ENCODE measurements around the gene COL25A1.
A peak's percentile ranks its signal among the peaks of the same experiment; 100 is the strongest.
"Not testable (repeated sequence)": the region's sequence is repeated elsewhere in the genome, so short reads cannot be mapped to it uniquely, and the experiment has no call there.

Gene COL25A1

DNA sequence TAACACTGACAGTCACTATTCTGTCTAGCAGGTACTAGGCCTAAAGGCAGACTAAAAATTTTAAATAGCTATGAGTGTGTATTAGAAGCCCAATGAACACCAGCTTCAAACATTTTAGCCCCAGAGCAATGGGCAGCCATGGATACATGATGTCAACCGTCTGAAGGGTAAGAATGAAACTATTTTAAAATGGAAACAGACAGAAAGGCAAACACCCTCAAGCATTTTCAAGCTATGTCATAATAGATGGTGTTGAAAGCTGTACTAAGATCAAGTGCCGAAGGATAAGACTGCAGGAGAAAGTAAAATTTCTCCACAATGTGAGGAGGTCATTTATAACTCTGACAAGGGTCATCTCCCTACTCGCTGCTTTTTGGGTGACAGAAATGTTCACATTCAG is 225.0 kb downstream of the COL25A1 start:
- no peak for DNase-seq (ENCODE audit: low read depth, low spot score)
- no peak overlapping the region for H3K27ac ChIP-seq

DNA sequence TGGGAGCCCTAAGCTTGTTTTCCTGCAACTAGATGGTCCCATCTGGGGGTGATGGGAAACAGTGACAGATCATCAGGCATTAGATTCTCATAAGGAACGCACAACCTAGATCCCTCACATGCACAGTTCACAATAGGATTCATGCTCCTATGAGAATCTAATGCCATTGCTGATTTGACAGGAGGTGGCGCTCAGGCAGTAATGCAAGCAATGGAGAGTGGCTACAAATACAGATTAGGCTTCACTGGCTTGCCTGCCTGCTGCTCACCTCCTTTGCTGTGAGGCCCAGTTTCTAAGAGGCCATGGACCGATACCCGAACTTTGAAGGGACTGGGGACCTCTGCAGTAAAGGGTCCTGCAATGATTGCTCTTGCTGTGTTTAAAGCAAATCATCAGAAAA is 225.7 kb downstream of the COL25A1 start:
- not testable (repeated sequence) for H3K27ac ChIP-seq; DNase-seq (ENCODE audit: low read depth, low spot score)

DNA sequence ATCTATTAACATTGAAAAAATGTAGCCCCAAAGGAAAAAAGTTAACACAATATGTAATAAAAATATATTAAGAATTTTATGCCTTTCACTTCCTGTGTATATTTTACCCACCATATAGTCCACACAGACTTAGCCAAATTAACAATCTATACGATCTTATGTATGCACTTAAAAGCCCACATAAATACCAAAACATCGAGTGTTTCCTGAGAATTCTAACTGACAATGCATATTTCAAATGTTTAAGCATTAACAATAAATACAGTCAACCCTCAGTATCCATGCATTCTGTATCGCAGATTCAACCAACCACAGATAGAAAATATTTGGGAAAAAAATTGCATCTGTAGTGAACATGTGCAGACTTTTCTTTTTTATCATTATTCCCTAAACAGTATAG is 226.8 kb downstream of the COL25A1 start:
- DNase-seq (ENCODE audit: low read depth, low spot score): no peak
- H3K27ac ChIP-seq: no peak overlapping the region

DNA sequence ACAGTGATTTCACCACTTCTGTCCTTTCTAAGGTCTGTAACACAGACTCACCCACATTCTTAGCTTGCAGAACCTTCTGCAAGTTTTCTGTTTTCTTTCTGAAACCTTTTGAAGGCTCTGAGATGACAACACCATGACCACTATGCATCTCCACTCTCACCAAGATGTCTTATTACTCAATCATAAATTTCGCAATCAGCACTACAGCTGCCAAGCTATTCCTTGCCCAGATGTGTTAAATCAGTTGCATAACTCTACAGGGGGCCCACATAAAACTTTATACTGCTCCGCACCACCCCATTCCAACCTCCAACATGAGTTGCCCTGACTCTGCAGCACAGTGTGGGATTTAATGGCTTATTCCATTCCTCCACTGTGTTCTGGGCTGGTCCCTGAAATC is 229.9 kb downstream of the COL25A1 start:
- no peak overlapping the region for H3K27ac ChIP-seq
- peak; percentile 5 for DNase-seq (ENCODE audit: low read depth, low spot score)

DNA sequence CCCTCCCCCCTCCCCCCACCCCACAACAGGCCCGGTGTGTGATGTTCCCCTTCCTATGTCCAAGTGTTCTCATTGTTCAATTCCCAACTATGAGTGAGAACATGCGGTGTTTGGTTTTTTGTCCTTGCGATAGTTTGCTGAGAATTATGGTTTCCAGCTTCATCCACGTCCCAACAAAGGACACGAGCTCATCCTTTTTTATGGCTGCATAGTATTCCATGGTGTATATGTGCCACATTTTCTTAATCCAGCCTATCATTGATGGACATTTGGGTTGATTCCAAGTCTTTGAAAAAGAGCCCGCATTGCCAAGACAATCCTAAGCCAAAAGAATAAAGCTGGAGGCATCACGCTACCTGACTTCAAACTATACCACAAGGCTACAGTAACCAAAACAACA is 231.8 kb downstream of the COL25A1 start:
- DNase-seq (ENCODE audit: low read depth, low spot score): not testable (repeated sequence)

DNA sequence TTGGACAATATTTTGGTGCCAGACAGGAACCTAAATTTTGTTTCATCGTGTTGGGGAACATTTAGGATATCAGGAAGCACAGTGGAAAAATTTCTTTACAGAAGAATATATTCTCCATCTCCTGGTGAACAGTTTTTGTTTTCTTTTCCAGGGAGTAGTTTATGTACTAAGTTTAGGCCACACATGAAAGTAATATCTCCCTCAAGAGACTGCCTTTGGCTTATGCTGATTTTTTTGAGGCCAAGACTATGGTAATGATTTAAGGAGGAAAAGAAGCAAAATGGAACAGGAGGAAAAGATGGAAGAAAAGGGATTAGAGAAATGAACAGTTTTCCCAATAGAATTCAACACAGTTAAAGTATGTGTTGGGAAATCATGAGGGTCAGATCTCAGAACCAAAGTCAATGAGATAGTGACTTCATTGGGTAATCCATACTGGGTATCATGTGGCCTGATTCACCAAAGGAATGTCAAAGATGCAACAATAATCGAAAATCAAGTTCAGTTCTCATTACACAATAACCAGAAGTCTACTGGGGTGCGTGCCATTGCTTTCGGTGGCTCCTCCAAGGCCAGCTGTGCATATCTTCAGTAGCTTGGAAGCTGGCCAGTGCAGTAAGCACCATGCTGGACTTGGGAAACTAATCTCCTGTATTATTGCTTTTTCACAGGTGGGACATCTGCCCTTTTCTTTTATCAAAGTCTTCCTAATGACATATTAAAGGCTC is 234.8 kb downstream of the COL25A1 start:
- DNase-seq (ENCODE audit: low read depth, low spot score): no peak

More for the DNA sequence above, 231.8 kb downstream of the COL25A1 start:
- not testable (repeated sequence) for H3K27ac ChIP-seq

DNA sequence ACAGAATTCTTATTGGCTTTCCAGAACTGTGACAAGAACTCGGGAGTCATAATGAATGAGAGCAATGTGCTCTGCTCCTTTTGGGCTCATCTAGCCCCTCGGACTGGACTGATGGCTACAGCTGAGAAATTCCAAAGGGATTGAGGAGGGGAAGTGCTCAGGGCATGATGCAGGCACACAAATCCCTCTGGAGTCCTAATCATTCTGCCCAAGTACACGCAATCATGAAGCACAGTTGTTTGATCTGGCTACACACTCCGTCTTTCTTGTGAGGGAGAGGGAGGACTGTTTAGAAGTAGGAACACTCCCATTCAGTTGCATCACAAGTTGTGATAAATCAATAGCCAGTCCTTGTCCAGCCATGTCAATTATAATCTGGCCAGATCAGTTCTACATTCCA is 237.5 kb downstream of the COL25A1 start:
- no peak overlapping the region for H3K27ac ChIP-seq
- no peak for DNase-seq (ENCODE audit: low read depth, low spot score)

More for the DNA sequence above, 234.8 kb downstream of the COL25A1 start:
- no peak overlapping the region for H3K27ac ChIP-seq

DNA sequence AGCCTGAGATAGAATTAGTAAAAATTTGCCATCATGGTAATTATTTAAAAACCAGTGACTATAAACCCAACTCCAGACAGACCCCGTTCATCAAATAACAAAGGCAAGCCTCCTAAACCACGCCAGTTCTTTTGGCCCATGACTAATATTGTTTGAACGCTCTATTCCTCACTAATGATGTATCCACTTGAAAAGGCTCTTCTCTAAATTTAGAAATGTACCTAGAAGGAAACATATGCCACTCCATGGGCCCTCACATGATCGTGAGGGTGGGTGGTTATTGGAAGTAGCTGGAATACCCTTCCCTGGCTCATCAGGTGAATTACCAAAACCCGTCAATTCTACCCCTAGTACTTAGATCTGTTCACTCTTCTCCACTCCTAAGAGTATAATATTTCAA is 249.2 kb downstream of the COL25A1 start:
- no peak for DNase-seq (ENCODE audit: low read depth, low spot score)
- no peak overlapping the region for H3K27ac ChIP-seq

DNA sequence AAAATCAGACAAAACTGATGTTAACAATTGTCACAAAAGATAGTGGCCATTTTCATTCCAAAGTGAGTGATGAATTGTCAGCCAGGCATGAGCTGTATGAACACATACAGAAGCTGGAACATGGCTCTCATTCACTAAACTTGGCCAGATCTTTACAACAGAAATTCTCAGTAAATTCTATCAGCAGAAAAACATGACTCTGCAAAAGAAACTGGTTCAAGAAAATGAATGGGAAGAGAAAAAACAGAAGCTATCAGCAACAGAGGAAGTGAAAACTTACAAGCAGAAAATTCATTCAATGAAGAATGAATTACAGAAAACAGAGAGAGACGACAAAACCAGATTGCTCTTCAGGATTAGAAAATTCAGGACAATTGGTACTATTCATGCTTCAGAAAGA is 249.6 kb downstream of the COL25A1 start:
- no peak overlapping the region for H3K27ac ChIP-seq
- DNase-seq (ENCODE audit: low read depth, low spot score): no peak

DNA sequence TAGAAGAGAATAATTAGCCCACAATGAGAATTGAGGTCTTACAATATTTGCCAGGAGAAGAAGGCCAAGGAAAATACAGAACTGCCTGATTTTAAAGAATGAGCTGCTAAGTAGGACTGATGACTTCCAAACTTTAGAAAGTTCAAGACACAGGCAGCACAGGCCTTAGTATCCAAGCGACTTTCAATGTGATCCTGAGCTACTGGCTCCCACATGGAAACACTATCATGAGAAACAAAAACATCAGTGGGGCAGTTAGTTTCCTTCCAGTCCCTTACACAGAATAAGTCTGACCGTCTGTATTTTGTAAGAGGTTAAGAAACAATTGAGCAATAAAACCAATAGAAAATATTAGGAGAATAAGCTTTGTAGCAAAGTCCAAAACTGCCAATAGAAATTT is 251.4 kb downstream of the COL25A1 start:
- no peak overlapping the region for H3K27ac ChIP-seq
- no peak for DNase-seq (ENCODE audit: low read depth, low spot score)

DNA sequence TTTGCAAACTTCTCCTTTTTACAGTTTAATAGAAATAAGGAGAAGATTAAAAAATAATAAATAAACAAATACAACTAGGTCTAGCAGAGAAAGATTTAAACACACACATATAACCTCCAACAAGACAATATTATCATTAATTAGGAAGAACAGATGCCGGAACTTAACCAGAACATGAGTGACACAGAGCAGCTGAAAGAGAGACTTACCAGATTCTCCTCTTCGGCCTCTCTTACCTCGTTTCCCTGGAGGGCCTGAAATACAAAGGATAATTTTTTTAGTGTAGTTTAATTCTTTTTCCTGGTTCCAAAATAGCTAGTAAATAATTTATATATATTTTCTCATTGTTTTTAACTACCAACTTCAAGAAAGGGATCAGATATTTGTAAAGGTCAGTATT is 252.5 kb downstream of the COL25A1 start:
- no peak for DNase-seq (ENCODE audit: low read depth, low spot score)
- no peak overlapping the region for H3K27ac ChIP-seq

DNA sequence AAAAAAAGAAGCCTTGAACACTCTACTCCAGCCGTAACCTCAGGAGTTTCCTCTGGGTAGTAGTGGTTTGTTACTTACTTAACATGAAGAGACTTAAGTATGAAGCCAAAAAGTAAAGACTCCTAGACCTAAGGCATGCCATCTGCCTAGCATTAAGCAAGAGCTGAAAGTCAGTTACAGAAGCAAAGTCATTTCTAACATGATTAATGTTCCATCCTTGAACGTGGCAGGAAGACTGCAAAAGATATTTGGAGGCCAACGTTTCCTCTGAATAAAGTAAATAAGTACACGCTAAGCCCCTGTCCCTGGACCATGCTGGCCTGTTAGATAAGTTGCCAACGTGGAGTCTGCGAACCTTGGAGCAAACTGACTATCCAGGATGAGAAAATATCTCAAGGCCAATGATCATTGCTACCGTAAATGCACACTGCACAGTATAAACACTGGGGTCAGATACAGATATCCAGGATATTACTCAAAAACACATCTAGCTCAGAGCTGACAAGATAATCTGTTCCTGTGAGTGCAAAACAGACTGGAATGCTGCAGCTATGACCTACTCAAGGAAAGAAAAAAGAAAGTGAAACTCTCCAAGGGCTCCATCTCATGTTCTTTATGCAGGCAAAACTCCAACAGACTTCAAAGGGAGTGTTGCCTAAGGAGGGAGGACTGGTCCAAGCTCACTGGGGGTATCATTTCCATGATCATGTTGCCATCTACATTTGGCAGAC is 255.8 kb downstream of the COL25A1 start:
- H3K27ac ChIP-seq: no peak overlapping the region
- DNase-seq (ENCODE audit: low read depth, low spot score): no peak

DNA sequence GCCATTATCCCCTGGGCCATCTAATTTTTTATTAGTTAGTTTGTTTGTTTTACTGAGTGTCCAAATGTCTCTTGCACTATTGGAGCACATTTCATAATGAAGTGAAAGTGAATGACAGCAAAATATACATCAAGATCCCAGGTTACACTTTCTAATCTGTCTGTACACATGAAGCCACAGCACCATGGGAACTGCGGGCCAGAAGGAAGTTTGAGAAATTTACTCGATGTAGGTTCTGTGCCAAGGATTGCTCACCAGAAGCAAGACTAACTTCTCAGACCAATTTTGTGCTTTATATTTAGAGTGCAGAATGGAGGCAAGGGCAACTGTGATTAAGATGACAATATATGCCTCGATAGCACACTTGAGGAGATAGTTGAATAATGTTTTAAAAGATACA is 258.0 kb downstream of the COL25A1 start:
- no peak overlapping the region for H3K27ac ChIP-seq
- DNase-seq (ENCODE audit: low read depth, low spot score): no peak

DNA sequence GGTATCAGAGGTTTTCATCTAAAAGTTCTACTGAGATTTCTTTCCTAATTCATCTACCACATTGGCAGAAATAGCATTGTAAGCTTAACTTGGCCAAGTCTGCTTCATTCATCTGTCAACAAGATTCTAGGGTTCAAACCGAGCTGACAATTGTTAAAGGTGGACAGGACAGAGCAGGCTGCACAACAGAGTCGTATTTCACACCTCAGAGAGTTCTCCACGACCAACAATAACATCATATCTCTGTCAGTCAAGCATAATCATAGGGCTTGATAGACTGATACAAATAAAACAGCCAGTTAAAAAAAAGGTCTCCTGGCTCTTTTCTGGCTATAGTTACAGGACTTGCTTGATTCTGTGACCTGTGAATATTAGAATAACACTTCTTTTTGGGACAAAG is 259.2 kb downstream of the COL25A1 start:
- no peak overlapping the region for H3K27ac ChIP-seq
- no peak for DNase-seq (ENCODE audit: low read depth, low spot score)

DNA sequence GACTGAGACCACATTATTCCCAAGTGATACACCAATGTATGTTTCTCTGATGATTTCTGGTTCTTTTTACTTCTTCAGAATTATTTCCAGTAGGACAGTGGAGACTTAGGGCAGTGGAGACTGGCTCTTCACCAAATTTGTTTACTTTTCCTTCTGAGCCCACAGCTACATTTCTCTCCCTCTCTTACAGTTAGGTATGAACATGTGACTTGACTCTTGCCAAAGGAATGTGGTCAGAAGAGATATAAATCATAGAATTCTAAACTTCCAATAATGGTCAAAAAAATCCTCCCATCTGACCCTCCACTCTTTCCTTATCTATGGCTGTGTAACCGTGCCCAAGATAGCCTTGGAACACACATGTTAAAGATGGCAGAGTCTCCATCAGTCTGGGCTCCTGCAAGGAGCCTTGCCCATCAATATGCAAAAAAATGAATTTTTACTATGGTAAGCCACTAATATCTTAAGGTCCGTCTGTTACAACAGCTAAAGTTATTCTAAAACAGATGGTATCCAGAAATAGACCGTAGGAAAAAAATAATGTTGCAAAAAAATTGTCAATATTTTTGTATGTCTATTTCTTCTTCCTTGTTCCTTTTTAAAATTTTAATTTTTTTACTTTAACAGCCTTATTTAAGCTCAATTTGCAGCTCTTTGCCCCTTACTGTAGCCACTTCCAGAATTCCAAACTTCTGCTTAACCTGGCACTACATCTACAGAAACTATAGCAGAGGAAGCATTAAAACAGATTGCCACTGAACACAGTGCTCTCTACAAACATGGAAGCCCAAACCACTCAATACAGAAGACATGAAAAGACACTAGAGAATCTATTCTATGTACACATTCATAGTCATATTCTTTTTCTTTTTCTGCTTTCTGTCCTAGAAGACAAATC is 260.7 kb downstream of the COL25A1 start:
- no peak overlapping the region for H3K27ac ChIP-seq
- no peak for DNase-seq (ENCODE audit: low read depth, low spot score)

DNA sequence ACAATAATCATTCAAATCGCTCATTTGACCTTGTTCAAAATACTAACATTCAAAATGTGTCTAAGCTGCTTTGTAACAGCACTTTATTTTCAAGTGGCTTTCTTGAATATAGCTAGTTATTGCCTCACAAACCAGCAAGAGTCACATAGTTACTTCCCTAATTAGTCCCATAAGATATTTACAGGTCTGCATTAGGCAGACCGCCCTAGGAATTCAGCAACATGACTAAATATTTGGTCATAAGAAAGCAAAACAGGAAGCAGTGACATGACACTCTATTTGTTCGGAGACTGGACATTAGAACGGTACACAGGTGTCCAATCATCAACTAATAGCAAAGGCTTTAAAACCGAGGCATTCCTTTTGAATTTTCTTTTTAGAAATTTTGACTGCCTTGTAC is 262.0 kb downstream of the COL25A1 start:
- H3K27ac ChIP-seq: no peak overlapping the region
- DNase-seq (ENCODE audit: low read depth, low spot score): no peak

DNA sequence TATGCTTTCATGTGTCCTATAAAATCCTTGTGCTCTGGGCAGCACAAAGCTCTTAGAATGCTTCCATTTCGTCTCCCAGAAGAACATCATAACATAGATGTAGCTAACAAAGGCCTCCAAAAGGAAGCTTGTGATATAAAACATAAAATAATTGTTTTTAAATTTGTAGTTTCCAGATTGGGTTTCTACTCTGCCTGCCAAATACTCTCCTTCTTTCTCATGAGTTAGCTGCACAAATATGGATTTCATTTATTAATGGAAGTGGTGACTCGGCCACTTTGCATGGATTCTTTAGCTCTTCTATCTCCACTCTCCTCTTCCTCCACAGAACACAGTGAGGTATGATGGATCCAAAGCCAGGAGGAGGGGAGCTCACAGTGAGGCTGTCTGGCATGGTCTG is 265.4 kb downstream of the COL25A1 start:
- DNase-seq (ENCODE audit: low read depth, low spot score): no peak
- no peak overlapping the region for H3K27ac ChIP-seq

DNA sequence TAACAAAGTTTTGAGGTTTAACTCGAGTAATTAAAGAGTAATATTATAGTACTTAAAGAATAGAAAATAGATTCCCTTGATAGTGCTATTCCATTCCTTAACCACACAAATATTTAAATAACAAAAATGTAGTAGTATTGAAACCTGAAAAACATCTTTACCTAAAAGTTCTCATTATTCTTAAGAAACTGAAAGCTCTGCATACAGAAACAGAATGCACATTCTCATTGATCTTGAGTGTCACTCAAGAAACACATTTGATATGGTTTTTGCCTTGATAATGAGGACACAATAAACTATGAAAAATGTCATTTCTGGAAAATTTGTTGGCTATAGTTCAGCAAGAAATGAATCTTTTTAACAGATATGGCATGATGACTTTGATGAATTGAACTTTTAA is 268.5 kb downstream of the COL25A1 start:
- no peak overlapping the region for H3K27ac ChIP-seq
- no peak for DNase-seq (ENCODE audit: low read depth, low spot score)

DNA sequence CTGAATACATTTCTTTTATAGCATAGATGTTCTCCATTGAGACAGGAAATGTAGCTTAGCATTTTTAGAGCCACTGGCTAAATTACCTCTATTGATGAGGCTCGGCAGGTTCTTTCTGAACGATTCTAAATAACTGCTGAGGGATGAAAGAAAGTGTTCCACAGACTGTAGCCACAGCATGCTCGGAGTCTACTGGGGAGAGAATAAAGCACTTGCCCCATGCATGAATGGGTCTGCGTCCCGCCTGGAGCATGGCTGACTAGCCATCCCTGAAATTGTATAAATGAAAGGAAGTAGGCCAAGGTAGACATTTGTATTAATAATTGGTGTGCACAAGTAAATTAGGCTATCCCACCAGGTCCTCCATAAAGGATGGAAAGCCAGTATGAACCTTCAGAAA is 269.8 kb downstream of the COL25A1 start:
- no peak overlapping the region for H3K27ac ChIP-seq
- DNase-seq (ENCODE audit: low read depth, low spot score): no peak

DNA sequence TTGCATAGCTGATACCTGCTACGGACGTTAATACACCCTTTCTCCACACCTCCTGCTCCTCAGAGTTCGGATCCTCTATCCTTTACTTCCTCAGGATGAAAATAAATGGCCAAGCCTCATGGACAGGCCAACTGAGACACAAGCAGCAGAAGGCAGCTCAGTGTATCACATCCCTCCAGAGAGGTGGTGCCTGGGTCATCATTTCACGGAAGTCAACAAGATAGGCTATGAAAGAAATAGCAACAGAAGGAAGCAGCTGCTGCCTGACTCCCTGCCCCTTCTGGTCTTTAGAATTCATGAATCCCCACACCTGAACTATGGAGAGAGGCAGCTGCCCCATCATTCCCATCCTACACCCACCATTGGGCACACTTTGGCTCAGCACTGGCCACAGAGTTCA is 272.5 kb downstream of the COL25A1 start:
- no peak for DNase-seq (ENCODE audit: low read depth, low spot score)
- no peak overlapping the region for H3K27ac ChIP-seq

DNA sequence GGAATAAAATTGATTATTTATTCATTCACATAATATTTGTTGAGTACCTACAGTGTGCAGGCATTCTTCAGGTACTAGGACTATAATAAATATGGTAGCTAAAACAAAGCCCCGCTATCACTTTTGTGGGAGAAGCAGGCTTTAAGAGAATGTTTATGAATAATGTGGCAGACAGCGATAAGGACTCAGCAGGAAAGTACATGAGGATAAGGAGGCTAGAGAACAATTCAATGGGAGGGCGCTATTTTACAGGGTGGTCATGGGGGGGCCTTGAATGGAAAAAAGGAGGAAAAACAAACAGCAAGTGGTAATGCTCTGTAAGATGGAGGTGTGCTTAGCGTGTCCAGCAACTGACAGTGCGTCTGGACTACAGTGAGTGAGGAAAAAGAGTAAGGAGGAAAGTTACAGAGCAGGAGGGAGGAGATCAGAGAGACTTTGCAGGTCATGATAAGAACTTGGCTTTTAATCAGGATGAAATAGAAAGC is 275.4 kb downstream of the COL25A1 start:
- no peak overlapping the region for H3K27ac ChIP-seq
- DNase-seq (ENCODE audit: low read depth, low spot score): no peak
